ENCODE results near the gene KRTAP22-1. TPM values are rescaled to one million over a fixed set of nuclear protein-coding genes. Genes with fewer than 3 reads are reported as not detected.

The KRTAP22-1 gene
- total and polyA plus RNA-seq, 2 donors (not counting 1 experiment from before 2014, with no cell fraction given), result not detected

GRCh38 chr21:30615199-30615598 is 14.3 kb downstream of the KRTAP22-1 start:
- intact Hi-C loops (cut with micrococcal nuclease), result no loop called here
- Histone ChIP-seq H2AFZ (ENCODE audit: insufficient read depth, low read depth, low read length, poor library complexity, severe bottlenecking) (no peak overlapping the region), H3K4me3 (ENCODE audit: control extremely low read depth in 1 of 5, extremely low read depth in 1 of 5, insufficient read depth in 1 of 5, low read depth in 2 of 5, low read length in 4 of 5) (no peak overlapping the region), H3K79me2 (ENCODE audit: control insufficient read depth, insufficient read depth, low read length) (no peaks in the 10 kb centered on the region), H4K20me1 (ENCODE audit: control insufficient read depth, insufficient read depth, low read length, poor library complexity, severe bottlenecking) (no peaks in the 10 kb centered on the region), H3K36me3 (replicated peaks in 1 of 2; ENCODE audit: control extremely low read depth in 1 of 2, control insufficient read depth in 1 of 2, extremely low read depth in 1 of 2, insufficient read depth in 2 of 2, low read length in 1 of 2) (no peaks in the 10 kb centered on the region), H3K4me1 (ENCODE audit: control insufficient read depth in 2 of 2, insufficient read depth in 2 of 2, low read length in 2 of 2) (no peaks in the 10 kb centered on the region), H3K9ac (ENCODE audit: low read length) (no peak overlapping the region), H3K4me2 (replicated peaks; ENCODE audit: low read depth, low read length, poor library complexity, severe bottlenecking) (no peak overlapping the region), H3K27ac (ENCODE audit: low read length in 2 of 2) (no peak overlapping the region), H3K9me3 (ENCODE audit: control extremely low read depth in 1 of 3, control insufficient read depth in 2 of 3, insufficient read depth in 1 of 3, low read length in 2 of 3) (peaks cover 0 to 3% (median 0%) of the 10 kb centered on the region in 3 donors), H3K27me3 (replicated peaks in 1 of 4; ENCODE audit: control extremely low read depth in 1 of 4, control insufficient read depth in 3 of 4, insufficient read depth in 4 of 4, low read length in 3 of 4) (no peaks in the 10 kb centered on the region)
- ChIA-PET POLR2A (no interaction called here), CTCF (no interaction called here)
- TF ChIP-seq CTCF (IDR thresholded peaks at IDR 0.05), result no peak
- no peak for TF ChIP-seq EZH2 (IDR thresholded peaks at IDR 0.05; ENCODE audit: borderline replicate concordance, insufficient read depth, low read depth, low read length, poor library complexity, severe bottlenecking)
- Mint-ChIP-seq H3K4me1 (no peaks in the 10 kb centered on the region), H3K9me3 (ENCODE audit: insufficient read depth) (peaks cover 9% of the 10 kb centered on the region), H3K4me3 (no peak overlapping the region), H3K27ac (no peak overlapping the region), H3K27me3 (no peaks in the 10 kb centered on the region)
- no peak for ATAC-seq (ENCODE audit: low read depth)
- DNase-seq, result no peak

- no peak within 1 kb of the TSS for H3K4me2 ChIP-seq (replicated peaks; ENCODE audit: low read depth, low read length, poor library complexity, severe bottlenecking)
- no CpG with 5 or more reads among the region's 2 CpGs for WGBS (ENCODE audit: insufficient coverage)
Observed at GRCh38 chr21:30616125-30616524, 15.2 kb downstream of the KRTAP22-1 start, which contains the start of gene KRTAP20-1. Gene KRTAP20-1 (plus strand): TSS chr21:30616425. CDS start chr21:30616455, 30 bp downstream.

More at GRCh38 chr21:30616125-30616524, 15.2 kb downstream of the KRTAP22-1 start, which contains the start of gene KRTAP20-1:
- H3K4me1 Mint-ChIP-seq, result no peaks in the 10 kb centered on the region
- H3K27ac Mint-ChIP-seq, result no peak within 1 kb of the TSS
- H3K36me3 ChIP-seq (replicated peaks in 1 of 2; ENCODE audit: control extremely low read depth in 1 of 2, control insufficient read depth in 1 of 2, extremely low read depth in 1 of 2, insufficient read depth in 2 of 2, low read length in 1 of 2), result no peaks in the 10 kb centered on the region
- intact Hi-C loops (cut with micrococcal nuclease), result no loop called here
- H3K27me3 ChIP-seq (replicated peaks in 1 of 4; ENCODE audit: control extremely low read depth in 1 of 4, control insufficient read depth in 3 of 4, insufficient read depth in 4 of 4, low read length in 3 of 4), result no peaks in the 10 kb centered on the region
- ChIA-PET POLR2A (no interaction called here), CTCF (no interaction called here)
- peaks cover 0 to 5% (median 0%) of the 10 kb centered on the region in 3 donors for H3K9me3 ChIP-seq (ENCODE audit: control extremely low read depth in 1 of 3, control insufficient read depth in 2 of 3, insufficient read depth in 1 of 3, low read length in 2 of 3)
- H3K27ac ChIP-seq (ENCODE audit: low read length in 2 of 2), result no peak within 1 kb of the TSS
- no peaks in the 10 kb centered on the region for H3K4me1 ChIP-seq (ENCODE audit: control insufficient read depth in 2 of 2, insufficient read depth in 2 of 2, low read length in 2 of 2)
- ATAC-seq (ENCODE audit: low read depth) (no peak), DNase-seq (no peak)
- H3K4me3 ChIP-seq (ENCODE audit: control extremely low read depth in 1 of 5, extremely low read depth in 1 of 5, insufficient read depth in 1 of 5, low read depth in 2 of 5, low read length in 4 of 5), result no peak within 1 kb of the TSS
- H4K20me1 ChIP-seq (ENCODE audit: control insufficient read depth, insufficient read depth, low read length, poor library complexity, severe bottlenecking), result no peaks in the 10 kb centered on the region
- no peak within 1 kb of the TSS for H3K4me3 Mint-ChIP-seq
- no peak for TF ChIP-seq CTCF (IDR thresholded peaks at IDR 0.05)
- TF ChIP-seq EZH2 (IDR thresholded peaks at IDR 0.05; ENCODE audit: borderline replicate concordance, insufficient read depth, low read depth, low read length, poor library complexity, severe bottlenecking), result no peak
- H3K27me3 Mint-ChIP-seq, result no peaks in the 10 kb centered on the region
- no peak within 1 kb of the TSS for H2AFZ ChIP-seq (ENCODE audit: insufficient read depth, low read depth, low read length, poor library complexity, severe bottlenecking)
- H3K9ac ChIP-seq (ENCODE audit: low read length), result no peak within 1 kb of the TSS
- H3K9me3 Mint-ChIP-seq (ENCODE audit: insufficient read depth), result peaks cover under 1% of the 10 kb centered on the region
- H3K79me2 ChIP-seq (ENCODE audit: control insufficient read depth, insufficient read depth, low read length), result no peaks in the 10 kb centered on the region
